Lower leg skin (tissue), 3 donors: Measurements from ENCODE around the gene LYSMD2.

Source experiments
- CTCF ChIP-seq, 3 donors: fragments of 450-650 bp; IDR thresholded peaks; one replicate each; pipeline ENCODE4 v1.5.1; 2016; ENCODE audit warnings: antibody characterized with exemption in 3 of 3, mild to moderate bottlenecking in 3 of 3, moderate library complexity in 2 of 3
- POLR2A ChIP-seq, 2 donors: fragments of 450-650 bp; IDR thresholded peaks; one replicate each; pipeline ENCODE4 v1.6.1; 2016 to 2017; ENCODE audit warnings: antibody characterized with exemption in 2 of 2, mild to moderate bottlenecking in 1 of 2, moderate library complexity in 1 of 2

GRCh38 chr15:51687565-51687964, 49.9 kb downstream of the LYSMD2 start:
- TF ChIP-seq POLR2A (IDR thresholded peaks at IDR 0.05) (no peak), CTCF (IDR thresholded peaks at IDR 0.05) (no peak)
